ENCODE results near the gene UBE2N. TPM values are rescaled to one million over a fixed set of nuclear protein-coding genes. Genes with fewer than 3 reads are reported as not detected.

The UBE2N gene
- total and polyA plus RNA-seq, 2 experiments from 2014 or later = 154 to 385 TPM

GRCh38 chr12:93379981-93380361, 61.8 kb downstream of the UBE2N start:
- Histone ChIP-seq H3F3A (replicated peaks; ENCODE audit: low read depth) (peaks cover 11% of the 10 kb centered on the region; the same call in 1 of the 2 replicates), H3K36me3 (ENCODE audit: insufficient read depth) (no peaks in the 10 kb centered on the region), H3K27me3 (ENCODE audit: insufficient read depth) (no peaks in the 10 kb centered on the region), H3K79me2 (replicated peaks; ENCODE audit: insufficient read depth) (peaks cover 68% of the 10 kb centered on the region), H3K4me3 (peak overlapping the region; percentile 99), H2AFZ (no peak overlapping the region), H3K27ac (ENCODE audit: low read depth) (no peak overlapping the region), H3K4me2 (peak overlapping the region; percentile 97), H4K20me1 (replicated peaks; ENCODE audit: insufficient read depth) (peaks cover 56% of the 10 kb centered on the region), H3K9me2 (ENCODE audit: insufficient read depth) (no peaks in the 10 kb centered on the region), H3K4me1 (ENCODE audit: insufficient read depth) (peaks cover 61% of the 10 kb centered on the region)
- no peak for DNase-seq (ENCODE audit: low spot score)
- TF ChIP-seq ZNF331 (CRISPR knock-in tag; IDR thresholded peaks at IDR 0.05; ENCODE audit: low read depth) (no peak), EZH2phosphoT487 (IDR thresholded peaks at IDR 0.05; ENCODE audit: unreplicated experiment) (no peak), POLR2AphosphoS5 (IDR thresholded peaks at IDR 0.05; ENCODE audit: low read depth) (no peak), ZNF114 (CRISPR knock-in tag; IDR thresholded peaks at IDR 0.05) (no peak), STAT1 (IDR thresholded peaks at IDR 0.05; ENCODE audit: unreplicated experiment) (no peak), CREB1 (CRISPR knock-in tag; IDR thresholded peaks at IDR 0.05; ENCODE audit: low read depth) (no peak)
- TF ChIP-seq, protein P1, sequence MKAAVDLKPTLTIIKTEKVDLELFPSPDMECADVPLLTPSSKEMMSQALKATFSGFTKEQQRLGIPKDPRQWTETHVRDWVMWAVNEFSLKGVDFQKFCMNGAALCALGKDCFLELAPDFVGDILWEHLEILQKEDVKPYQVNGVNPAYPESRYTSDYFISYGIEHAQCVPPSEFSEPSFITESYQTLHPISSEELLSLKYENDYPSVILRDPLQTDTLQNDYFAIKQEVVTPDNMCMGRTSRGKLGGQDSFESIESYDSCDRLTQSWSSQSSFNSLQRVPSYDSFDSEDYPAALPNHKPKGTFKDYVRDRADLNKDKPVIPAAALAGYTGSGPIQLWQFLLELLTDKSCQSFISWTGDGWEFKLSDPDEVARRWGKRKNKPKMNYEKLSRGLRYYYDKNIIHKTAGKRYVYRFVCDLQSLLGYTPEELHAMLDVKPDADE (IDR thresholded peaks at IDR 0.05) = no peak
- TF ChIP-seq, protein P2, sequence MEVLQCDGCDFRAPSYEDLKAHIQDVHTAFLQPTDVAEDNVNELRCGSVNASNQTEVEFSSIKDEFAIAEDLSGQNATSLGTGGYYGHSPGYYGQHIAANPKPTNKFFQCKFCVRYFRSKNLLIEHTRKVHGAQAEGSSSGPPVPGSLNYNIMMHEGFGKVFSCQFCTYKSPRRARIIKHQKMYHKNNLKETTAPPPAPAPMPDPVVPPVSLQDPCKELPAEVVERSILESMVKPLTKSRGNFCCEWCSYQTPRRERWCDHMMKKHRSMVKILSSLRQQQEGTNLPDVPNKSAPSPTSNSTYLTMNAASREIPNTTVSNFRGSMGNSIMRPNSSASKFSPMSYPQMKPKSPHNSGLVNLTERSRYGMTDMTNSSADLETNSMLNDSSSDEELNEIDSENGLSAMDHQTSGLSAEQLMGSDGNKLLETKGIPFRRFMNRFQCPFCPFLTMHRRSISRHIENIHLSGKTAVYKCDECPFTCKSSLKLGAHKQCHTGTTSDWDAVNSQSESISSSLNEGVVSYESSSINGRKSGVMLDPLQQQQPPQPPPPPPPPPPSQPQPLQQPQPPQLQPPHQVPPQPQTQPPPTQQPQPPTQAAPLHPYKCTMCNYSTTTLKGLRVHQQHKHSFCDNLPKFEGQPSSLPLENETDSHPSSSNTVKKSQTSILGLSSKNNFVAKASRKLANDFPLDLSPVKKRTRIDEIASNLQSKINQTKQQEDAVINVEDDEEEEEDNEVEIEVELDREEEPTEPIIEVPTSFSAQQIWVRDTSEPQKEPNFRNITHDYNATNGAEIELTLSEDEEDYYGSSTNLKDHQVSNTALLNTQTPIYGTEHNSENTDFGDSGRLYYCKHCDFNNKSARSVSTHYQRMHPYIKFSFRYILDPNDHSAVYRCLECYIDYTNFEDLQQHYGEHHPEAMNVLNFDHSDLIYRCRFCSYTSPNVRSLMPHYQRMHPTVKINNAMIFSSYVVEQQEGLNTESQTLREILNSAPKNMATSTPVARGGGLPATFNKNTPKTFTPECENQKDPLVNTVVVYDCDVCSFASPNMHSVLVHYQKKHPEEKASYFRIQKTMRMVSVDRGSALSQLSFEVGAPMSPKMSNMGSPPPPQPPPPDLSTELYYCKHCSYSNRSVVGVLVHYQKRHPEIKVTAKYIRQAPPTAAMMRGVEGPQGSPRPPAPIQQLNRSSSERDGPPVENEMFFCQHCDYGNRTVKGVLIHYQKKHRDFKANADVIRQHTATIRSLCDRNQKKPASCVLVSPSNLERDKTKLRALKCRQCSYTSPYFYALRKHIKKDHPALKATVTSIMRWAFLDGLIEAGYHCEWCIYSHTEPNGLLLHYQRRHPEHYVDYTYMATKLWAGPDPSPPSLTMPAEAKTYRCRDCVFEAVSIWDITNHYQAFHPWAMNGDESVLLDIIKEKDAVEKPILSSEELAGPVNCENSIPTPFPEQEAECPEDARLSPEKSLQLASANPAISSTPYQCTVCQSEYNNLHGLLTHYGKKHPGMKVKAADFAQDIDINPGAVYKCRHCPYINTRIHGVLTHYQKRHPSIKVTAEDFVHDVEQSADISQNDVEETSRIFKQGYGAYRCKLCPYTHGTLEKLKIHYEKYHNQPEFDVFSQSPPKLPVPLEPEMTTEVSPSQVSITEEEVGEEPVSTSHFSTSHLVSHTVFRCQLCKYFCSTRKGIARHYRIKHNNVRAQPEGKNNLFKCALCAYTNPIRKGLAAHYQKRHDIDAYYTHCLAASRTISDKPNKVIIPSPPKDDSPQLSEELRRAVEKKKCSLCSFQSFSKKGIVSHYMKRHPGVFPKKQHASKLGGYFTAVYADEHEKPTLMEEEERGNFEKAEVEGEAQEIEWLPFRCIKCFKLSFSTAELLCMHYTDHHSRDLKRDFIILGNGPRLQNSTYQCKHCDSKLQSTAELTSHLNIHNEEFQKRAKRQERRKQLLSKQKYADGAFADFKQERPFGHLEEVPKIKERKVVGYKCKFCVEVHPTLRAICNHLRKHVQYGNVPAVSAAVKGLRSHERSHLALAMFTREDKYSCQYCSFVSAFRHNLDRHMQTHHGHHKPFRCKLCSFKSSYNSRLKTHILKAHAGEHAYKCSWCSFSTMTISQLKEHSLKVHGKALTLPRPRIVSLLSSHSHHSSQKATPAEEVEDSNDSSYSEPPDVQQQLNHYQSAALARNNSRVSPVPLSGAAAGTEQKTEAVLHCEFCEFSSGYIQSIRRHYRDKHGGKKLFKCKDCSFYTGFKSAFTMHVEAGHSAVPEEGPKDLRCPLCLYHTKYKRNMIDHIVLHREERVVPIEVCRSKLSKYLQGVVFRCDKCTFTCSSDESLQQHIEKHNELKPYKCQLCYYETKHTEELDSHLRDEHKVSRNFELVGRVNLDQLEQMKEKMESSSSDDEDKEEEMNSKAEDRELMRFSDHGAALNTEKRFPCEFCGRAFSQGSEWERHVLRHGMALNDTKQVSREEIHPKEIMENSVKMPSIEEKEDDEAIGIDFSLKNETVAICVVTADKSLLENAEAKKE (CRISPR knock-in tag; IDR thresholded peaks at IDR 0.05) = no peak
- TF ChIP-seq, protein P3, sequence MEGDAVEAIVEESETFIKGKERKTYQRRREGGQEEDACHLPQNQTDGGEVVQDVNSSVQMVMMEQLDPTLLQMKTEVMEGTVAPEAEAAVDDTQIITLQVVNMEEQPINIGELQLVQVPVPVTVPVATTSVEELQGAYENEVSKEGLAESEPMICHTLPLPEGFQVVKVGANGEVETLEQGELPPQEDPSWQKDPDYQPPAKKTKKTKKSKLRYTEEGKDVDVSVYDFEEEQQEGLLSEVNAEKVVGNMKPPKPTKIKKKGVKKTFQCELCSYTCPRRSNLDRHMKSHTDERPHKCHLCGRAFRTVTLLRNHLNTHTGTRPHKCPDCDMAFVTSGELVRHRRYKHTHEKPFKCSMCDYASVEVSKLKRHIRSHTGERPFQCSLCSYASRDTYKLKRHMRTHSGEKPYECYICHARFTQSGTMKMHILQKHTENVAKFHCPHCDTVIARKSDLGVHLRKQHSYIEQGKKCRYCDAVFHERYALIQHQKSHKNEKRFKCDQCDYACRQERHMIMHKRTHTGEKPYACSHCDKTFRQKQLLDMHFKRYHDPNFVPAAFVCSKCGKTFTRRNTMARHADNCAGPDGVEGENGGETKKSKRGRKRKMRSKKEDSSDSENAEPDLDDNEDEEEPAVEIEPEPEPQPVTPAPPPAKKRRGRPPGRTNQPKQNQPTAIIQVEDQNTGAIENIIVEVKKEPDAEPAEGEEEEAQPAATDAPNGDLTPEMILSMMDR (conservative IDR thresholded peaks at IDR 0.05; ENCODE audit: low read depth in 2 of 2) = no peak
- Mint-ChIP-seq H3K4me1 (peaks cover 49% of the 10 kb centered on the region), H3K36me3 (ENCODE audit: low read depth) (peaks cover 10% of the 10 kb centered on the region), H3K4me3 (peak overlapping the region; percentile 99), H3K9me3 (no peaks in the 10 kb centered on the region; the same call in 2 of the 3 replicates), H3K27me3 (ENCODE audit: insufficient read depth, low read depth, poor library complexity) (peaks cover 14% of the 10 kb centered on the region), H3K27ac (no peak overlapping the region)
- no peak for ATAC-seq

Data from GM23338 (cell line).